Measurements from ENCODE around the gene TRIM65. TPM values are rescaled to one million over a fixed set of nuclear protein-coding genes. Genes with fewer than 3 reads are reported as not detected.

TRIM65 gene
- total RNA-seq, 1 donor from 2014 or later, result 20.4 TPM

- Histone ChIP-seq H3K27me3 (ENCODE audit: control insufficient read depth in 3 of 3, insufficient read depth in 3 of 3, low read length in 3 of 3) (no peaks in the 10 kb centered on the region), H3K9ac (ENCODE audit: low read depth in 1 of 3, low read length in 3 of 3) (no peak overlapping the region), H3K36me3 (ENCODE audit: control insufficient read depth in 3 of 3, insufficient read depth in 3 of 3, low read length in 3 of 3) (peaks cover 54 to 59% (median 55%) of the 10 kb centered on the region in 3 donors), H3K4me3 (ENCODE audit: low read length in 3 of 3) (no peak overlapping the region), H3K27ac (ENCODE audit: low read depth, low read length) (peak overlapping the region; percentile 90), H3K4me1 (ENCODE audit: control insufficient read depth in 3 of 3, insufficient read depth in 3 of 3, low read length in 3 of 3) (peaks cover 46 to 69% (median 63%) of the 10 kb centered on the region in 3 donors), H3K9me3 (ENCODE audit: control insufficient read depth in 3 of 3, low read length in 3 of 3) (no peaks in the 10 kb centered on the region)
Measured at GRCh38 chr17:75846692-75847613, 49.8 kb downstream of the TRIM65 start.

GRCh38 chr17:75845933-75846691 is 50.6 kb downstream of the TRIM65 start:
- Histone ChIP-seq H3K9ac (ENCODE audit: low read depth in 1 of 3, low read length in 3 of 3) (peak overlapping the region; percentile 57 to 85 (median 72)), H3K27ac (ENCODE audit: low read depth, low read length) (peak overlapping the region; percentile 90), H3K27me3 (ENCODE audit: control insufficient read depth in 3 of 3, insufficient read depth in 3 of 3, low read length in 3 of 3) (no peaks in the 10 kb centered on the region), H3K36me3 (ENCODE audit: control insufficient read depth in 3 of 3, insufficient read depth in 3 of 3, low read length in 3 of 3) (peaks cover 50 to 55% (median 51%) of the 10 kb centered on the region in 3 donors), H3K4me3 (ENCODE audit: low read length in 3 of 3) (no peak overlapping the region), H3K9me3 (ENCODE audit: control insufficient read depth in 3 of 3, low read length in 3 of 3) (no peaks in the 10 kb centered on the region), H3K4me1 (ENCODE audit: control insufficient read depth in 3 of 3, insufficient read depth in 3 of 3, low read length in 3 of 3) (peaks cover 41 to 61% (median 57%) of the 10 kb centered on the region in 3 donors)

GRCh38 chr17:75845058-75845711 is 51.6 kb downstream of the TRIM65 start:
- H3K27me3 ChIP-seq (ENCODE audit: control insufficient read depth in 3 of 3, insufficient read depth in 3 of 3, low read length in 3 of 3), result no peaks in the 10 kb centered on the region
- H3K4me3 ChIP-seq (ENCODE audit: low read length in 3 of 3), result peak overlapping the region in 1 of 3 donors; percentile 29
- H3K9me3 ChIP-seq (ENCODE audit: control insufficient read depth in 3 of 3, low read length in 3 of 3), result no peaks in the 10 kb centered on the region
- peak overlapping the region; percentile 72 to 85 (median 72) for H3K9ac ChIP-seq (ENCODE audit: low read depth in 1 of 3, low read length in 3 of 3)
- H3K27ac ChIP-seq (ENCODE audit: low read depth, low read length), result peak overlapping the region; percentile 90
- peaks cover 43 to 48% (median 43%) of the 10 kb centered on the region in 3 donors for H3K36me3 ChIP-seq (ENCODE audit: control insufficient read depth in 3 of 3, insufficient read depth in 3 of 3, low read length in 3 of 3)
- H3K4me1 ChIP-seq (ENCODE audit: control insufficient read depth in 3 of 3, insufficient read depth in 3 of 3, low read length in 3 of 3), result peaks cover 34 to 52% (median 51%) of the 10 kb centered on the region in 3 donors

GRCh38 chr17:75844530-75845057 is 52.2 kb downstream of the TRIM65 start:
- no peaks in the 10 kb centered on the region for H3K9me3 ChIP-seq (ENCODE audit: control insufficient read depth in 3 of 3, low read length in 3 of 3)
- H3K27me3 ChIP-seq (ENCODE audit: control insufficient read depth in 3 of 3, insufficient read depth in 3 of 3, low read length in 3 of 3), result no peaks in the 10 kb centered on the region
- peak overlapping the region in 1 of 3 donors; percentile 13 for H3K4me3 ChIP-seq (ENCODE audit: low read length in 3 of 3)
- H3K9ac ChIP-seq (ENCODE audit: low read depth in 1 of 3, low read length in 3 of 3), result peak overlapping the region; percentile 72 to 85 (median 72)
- H3K27ac ChIP-seq (ENCODE audit: low read depth, low read length), result peak overlapping the region; percentile 90
- peaks cover 38 to 50% (median 40%) of the 10 kb centered on the region in 3 donors for H3K36me3 ChIP-seq (ENCODE audit: control insufficient read depth in 3 of 3, insufficient read depth in 3 of 3, low read length in 3 of 3)
- H3K4me1 ChIP-seq (ENCODE audit: control insufficient read depth in 3 of 3, insufficient read depth in 3 of 3, low read length in 3 of 3), result peaks cover 30 to 48% (median 47%) of the 10 kb centered on the region in 3 donors

- peaks cover 24 to 41% (median 39%) of the 10 kb centered on the region in 3 donors for H3K4me1 ChIP-seq (ENCODE audit: control insufficient read depth in 3 of 3, insufficient read depth in 3 of 3, low read length in 3 of 3)
- no peaks in the 10 kb centered on the region for H3K27me3 ChIP-seq (ENCODE audit: control insufficient read depth in 3 of 3, insufficient read depth in 3 of 3, low read length in 3 of 3)
- H3K4me3 ChIP-seq (ENCODE audit: low read length in 3 of 3), result peak within 1 kb of the TSS in 1 of 3 donors; percentile 13
- H3K9me3 ChIP-seq (ENCODE audit: control insufficient read depth in 3 of 3, low read length in 3 of 3), result no peaks in the 10 kb centered on the region
- peak within 1 kb of the TSS; percentile 72 to 85 (median 72) for H3K9ac ChIP-seq (ENCODE audit: low read depth in 1 of 3, low read length in 3 of 3)
- H3K27ac ChIP-seq (ENCODE audit: low read depth, low read length), result peak within 1 kb of the TSS; percentile 90
- peaks cover 31 to 44% (median 33%) of the 10 kb centered on the region in 3 donors for H3K36me3 ChIP-seq (ENCODE audit: control insufficient read depth in 3 of 3, insufficient read depth in 3 of 3, low read length in 3 of 3)
Measured at GRCh38 chr17:75843577-75844529, 52.9 kb downstream of the TRIM65 start, which contains the start of gene UNC13D. Gene UNC13D, minus strand, starts transcription at chr17:75844404. Its CDS starts 67 bp downstream, at chr17:75844337.

DNA sequence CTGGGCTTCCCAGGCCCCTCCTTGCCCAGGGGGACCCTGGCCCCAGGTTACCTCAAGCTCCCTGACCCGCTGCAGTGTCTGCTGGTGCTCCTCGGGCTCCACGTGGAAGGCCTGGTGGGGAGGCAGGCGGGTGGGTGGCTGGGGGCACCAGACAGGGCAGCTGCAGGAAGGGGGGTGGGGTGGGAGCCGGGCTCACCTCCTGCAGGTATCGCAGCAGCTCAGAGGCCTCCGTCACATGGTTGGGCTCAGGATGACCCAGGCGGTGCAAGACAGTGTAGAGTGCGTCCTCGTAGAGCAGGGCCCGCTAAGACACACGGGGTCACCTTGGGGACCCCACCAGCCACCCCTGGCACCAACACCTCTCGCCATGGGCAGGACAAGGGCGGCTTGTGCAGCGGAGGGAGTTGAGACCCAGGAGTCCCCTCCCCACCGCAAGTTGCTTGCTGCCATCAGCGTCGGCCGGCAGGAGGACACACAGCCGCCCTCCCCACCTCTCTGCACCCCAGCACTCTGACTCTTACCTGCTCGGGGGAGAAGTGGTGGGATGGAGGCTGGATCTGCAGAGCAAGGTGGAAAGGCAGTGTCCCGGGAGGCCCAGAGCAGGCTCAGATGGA is 53.7 kb downstream of the TRIM65 start:
- Histone ChIP-seq H3K4me1 (ENCODE audit: control insufficient read depth in 3 of 3, insufficient read depth in 3 of 3, low read length in 3 of 3) (peaks cover 21 to 33% (median 32%) of the 10 kb centered on the region in 3 donors), H3K4me3 (ENCODE audit: low read length in 3 of 3) (no peak overlapping the region), H3K27ac (ENCODE audit: low read depth, low read length) (no peak overlapping the region), H3K36me3 (ENCODE audit: control insufficient read depth in 3 of 3, insufficient read depth in 3 of 3, low read length in 3 of 3) (peaks cover 23 to 37% (median 25%) of the 10 kb centered on the region in 3 donors), H3K9me3 (ENCODE audit: control insufficient read depth in 3 of 3, low read length in 3 of 3) (no peaks in the 10 kb centered on the region), H3K9ac (ENCODE audit: low read depth in 1 of 3, low read length in 3 of 3) (no peak overlapping the region), H3K27me3 (ENCODE audit: control insufficient read depth in 3 of 3, insufficient read depth in 3 of 3, low read length in 3 of 3) (no peaks in the 10 kb centered on the region)

DNA sequence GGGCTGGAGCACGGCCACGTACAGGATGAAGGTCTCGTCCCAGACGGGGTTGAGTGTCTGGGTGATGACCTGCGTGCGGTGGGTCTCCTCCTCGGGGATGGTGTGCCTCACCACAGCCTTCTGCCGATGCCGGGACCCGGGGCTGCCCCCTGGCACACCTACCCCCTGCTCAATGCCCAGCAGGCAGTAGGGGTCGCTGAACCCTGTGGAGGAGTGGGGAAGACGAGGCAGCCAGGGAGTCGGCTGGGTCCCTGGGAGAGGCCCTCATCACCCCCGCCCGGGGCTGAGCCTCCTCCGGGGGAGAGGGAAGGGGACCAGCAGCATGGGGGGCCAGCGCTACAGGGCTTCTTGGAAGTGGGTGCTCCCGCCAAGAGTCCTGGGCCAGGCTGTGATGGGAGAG is 54.3 kb downstream of the TRIM65 start:
- H3K4me3 ChIP-seq (ENCODE audit: low read length in 3 of 3), result no peak overlapping the region

GRCh38 chr17:75840799-75841164 is 56.0 kb downstream of the TRIM65 start:
- peaks cover 11 to 12% (median 11%) of the 10 kb centered on the region in 3 donors for H3K4me1 ChIP-seq (ENCODE audit: control insufficient read depth in 3 of 3, insufficient read depth in 3 of 3, low read length in 3 of 3)
- no peaks in the 10 kb centered on the region for H3K9me3 ChIP-seq (ENCODE audit: control insufficient read depth in 3 of 3, low read length in 3 of 3)
- no peaks in the 10 kb centered on the region for H3K27me3 ChIP-seq (ENCODE audit: control insufficient read depth in 3 of 3, insufficient read depth in 3 of 3, low read length in 3 of 3)
- no peak overlapping the region for H3K4me3 ChIP-seq (ENCODE audit: low read length in 3 of 3)
- no peak overlapping the region for H3K9ac ChIP-seq (ENCODE audit: low read depth in 1 of 3, low read length in 3 of 3)
- no peak overlapping the region for H3K27ac ChIP-seq (ENCODE audit: low read depth, low read length)
- H3K36me3 ChIP-seq (ENCODE audit: control insufficient read depth in 3 of 3, insufficient read depth in 3 of 3, low read length in 3 of 3), result peaks cover 2 to 24% (median 6%) of the 10 kb centered on the region in 3 donors

More for the DNA sequence above, 54.3 kb downstream of the TRIM65 start:
- Histone ChIP-seq H3K27ac (ENCODE audit: low read depth, low read length) (no peak overlapping the region), H3K9me3 (ENCODE audit: control insufficient read depth in 3 of 3, low read length in 3 of 3) (no peaks in the 10 kb centered on the region), H3K36me3 (ENCODE audit: control insufficient read depth in 3 of 3, insufficient read depth in 3 of 3, low read length in 3 of 3) (peaks cover 17 to 30% (median 19%) of the 10 kb centered on the region in 3 donors), H3K9ac (ENCODE audit: low read depth in 1 of 3, low read length in 3 of 3) (no peak overlapping the region), H3K4me1 (ENCODE audit: control insufficient read depth in 3 of 3, insufficient read depth in 3 of 3, low read length in 3 of 3) (peaks cover 17 to 27% (median 26%) of the 10 kb centered on the region in 3 donors), H3K27me3 (ENCODE audit: control insufficient read depth in 3 of 3, insufficient read depth in 3 of 3, low read length in 3 of 3) (no peaks in the 10 kb centered on the region)
